Measurements from ENCODE around the gene ARHGAP22. TPM values are rescaled to one million over a fixed set of nuclear protein-coding genes. Genes with fewer than 3 reads are reported as not detected.

ARHGAP22 gene
- total RNA-seq, 2 donors from 2014 or later = 1.8 to 5.7 TPM

DNA sequence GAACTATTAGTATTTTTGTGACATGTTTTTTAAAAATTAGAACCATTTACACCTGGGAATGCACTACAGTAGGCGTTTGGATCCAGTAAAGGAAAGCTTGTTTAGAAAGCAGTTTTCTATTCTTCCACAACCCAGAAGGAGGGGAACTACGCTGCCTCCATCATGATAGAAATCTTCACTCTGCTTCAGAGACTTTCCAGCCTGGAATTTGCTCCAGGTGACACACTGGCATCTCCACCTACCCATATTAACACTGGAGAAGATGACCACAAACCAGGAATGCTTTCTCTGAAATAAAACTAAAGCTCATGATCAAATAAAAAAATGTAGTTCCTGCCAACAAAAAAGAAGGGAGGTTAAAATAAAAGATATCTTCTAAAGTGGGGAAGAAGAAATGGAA is 66.3 kb downstream of the ARHGAP22 start:
- Histone ChIP-seq H3K27me3 (no peaks in the 10 kb centered on the region), H3K9me3 (no peaks in the 10 kb centered on the region), H3K4me1 (no peaks in the 10 kb centered on the region), H3K4me3 (no peak overlapping the region), H3K36me3 (no peaks in the 10 kb centered on the region), H3K27ac (no peak overlapping the region)
- TF ChIP-seq, protein P1, sequence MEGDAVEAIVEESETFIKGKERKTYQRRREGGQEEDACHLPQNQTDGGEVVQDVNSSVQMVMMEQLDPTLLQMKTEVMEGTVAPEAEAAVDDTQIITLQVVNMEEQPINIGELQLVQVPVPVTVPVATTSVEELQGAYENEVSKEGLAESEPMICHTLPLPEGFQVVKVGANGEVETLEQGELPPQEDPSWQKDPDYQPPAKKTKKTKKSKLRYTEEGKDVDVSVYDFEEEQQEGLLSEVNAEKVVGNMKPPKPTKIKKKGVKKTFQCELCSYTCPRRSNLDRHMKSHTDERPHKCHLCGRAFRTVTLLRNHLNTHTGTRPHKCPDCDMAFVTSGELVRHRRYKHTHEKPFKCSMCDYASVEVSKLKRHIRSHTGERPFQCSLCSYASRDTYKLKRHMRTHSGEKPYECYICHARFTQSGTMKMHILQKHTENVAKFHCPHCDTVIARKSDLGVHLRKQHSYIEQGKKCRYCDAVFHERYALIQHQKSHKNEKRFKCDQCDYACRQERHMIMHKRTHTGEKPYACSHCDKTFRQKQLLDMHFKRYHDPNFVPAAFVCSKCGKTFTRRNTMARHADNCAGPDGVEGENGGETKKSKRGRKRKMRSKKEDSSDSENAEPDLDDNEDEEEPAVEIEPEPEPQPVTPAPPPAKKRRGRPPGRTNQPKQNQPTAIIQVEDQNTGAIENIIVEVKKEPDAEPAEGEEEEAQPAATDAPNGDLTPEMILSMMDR (IDR thresholded peaks at IDR 0.05) = no peak
- peak; percentile 5 for DNase-seq (ENCODE audit: low spot score)

DNA sequence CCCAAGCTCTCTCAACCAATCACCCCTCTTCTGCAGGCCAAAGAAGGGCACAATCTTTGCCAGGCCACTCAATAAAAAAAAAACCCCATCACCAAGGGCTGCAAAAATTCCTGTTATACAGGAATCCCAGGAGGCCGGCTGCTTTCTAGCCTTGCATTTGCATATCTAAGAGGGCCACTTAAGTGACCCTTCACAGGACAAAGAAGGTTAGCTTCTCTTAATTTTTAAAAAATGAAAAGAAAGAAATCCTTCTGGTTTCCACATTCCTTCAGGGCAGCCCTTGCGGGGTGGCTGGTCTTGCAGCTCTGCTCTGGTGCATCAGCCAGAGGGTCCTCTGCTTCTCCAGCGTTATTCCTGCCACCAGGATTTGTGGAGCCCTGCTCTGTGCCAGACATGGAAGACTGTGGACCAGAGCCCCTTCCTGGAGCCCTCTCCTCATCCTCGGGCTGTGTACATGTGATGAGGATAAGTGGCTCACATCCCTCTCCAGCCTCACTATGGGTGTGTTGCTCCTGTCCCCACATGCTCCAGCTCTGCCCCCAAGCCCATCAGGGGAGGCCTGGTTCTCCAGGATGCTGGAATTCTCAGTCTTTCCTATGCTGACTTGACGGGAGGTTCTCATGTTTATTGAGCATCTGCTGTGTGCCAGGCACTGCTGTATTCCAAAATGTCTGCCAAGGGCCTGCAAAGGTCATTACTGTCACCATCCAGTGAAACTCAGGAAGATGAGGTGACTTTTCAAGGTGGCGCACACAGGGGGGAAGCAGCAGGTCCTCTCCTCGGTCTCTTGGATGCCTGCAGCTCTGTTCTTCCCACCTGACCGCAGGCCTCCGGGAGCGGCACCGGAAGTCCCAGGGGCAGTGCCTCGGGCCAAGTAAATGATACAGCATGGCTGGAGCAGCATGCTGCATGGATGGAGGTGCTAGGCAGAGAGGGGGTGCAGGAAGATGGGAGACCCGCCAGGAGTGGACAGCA is 67.7 kb downstream of the ARHGAP22 start:
- Histone ChIP-seq H3K4me1 (no peaks in the 10 kb centered on the region), H3K9me3 (no peaks in the 10 kb centered on the region), H3K4me3 (no peak overlapping the region), H3K27ac (no peak overlapping the region), H3K36me3 (no peaks in the 10 kb centered on the region), H3K27me3 (no peaks in the 10 kb centered on the region)
- TF ChIP-seq, protein P1 (IDR thresholded peaks at IDR 0.05) = no peak
- DNase-seq (ENCODE audit: low spot score) = peak; percentile 54

DNA sequence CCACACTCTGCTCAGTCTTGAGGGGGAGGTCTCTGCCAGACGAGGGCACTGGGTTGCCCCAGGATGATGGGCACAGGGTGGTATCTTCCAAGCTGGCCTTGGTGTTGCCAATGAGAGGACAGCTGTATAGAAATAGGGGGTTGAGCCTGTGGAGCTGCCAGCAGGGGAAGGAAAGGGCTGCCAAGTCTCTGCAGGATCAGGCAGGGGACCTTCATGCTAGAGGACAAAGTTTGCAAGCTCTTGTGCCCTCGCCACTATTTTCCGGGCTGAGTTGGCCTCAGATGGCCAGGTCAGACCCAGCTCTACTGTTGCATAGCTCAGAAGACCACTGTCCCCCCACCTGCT is 68.7 kb downstream of the ARHGAP22 start:
- TF ChIP-seq, protein P1 (IDR thresholded peaks at IDR 0.05) = no peak
- H3K4me3 ChIP-seq = no peak overlapping the region
- no peaks in the 10 kb centered on the region for H3K4me1 ChIP-seq
- DNase-seq (ENCODE audit: low spot score) = peak; percentile 40
- H3K27ac ChIP-seq = no peak overlapping the region
- no peaks in the 10 kb centered on the region for H3K27me3 ChIP-seq
- no peaks in the 10 kb centered on the region for H3K36me3 ChIP-seq
- no peaks in the 10 kb centered on the region for H3K9me3 ChIP-seq

DNA sequence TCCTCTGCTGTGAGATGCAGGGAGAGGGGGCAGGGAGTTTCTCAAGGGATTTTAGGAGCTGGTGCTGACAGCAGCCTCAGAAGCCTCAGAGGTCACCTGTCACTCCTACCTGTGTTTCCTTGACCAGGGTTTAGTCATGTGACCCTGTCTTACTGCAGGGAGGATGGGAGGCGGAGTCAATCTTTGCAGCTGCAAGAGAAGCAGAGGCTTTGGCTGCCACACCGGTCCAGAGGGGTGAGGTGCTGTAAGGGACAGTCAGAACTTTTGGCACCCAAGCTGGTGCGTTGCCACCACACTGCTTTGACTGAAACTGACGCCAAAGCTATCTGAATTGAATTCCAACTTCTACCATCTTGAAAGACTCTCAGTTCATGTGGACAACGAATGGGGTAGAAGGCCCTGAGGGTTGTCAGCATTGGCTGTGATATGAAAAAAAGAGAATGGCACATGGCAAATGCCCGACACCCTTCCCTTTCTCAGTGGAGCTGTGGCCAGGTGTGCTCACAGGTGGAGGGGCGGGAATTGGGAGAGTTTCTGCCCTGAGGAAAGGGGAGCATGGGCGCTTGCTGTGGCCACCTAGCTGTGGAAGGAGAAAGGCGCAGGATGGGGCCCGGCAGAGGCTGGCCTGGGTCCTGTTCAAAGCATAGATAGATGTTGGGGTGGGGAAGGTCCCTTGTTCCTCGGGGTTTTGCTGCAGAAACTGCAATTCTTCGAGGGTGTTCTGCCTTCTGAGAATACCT is 69.3 kb downstream of the ARHGAP22 start:
- TF ChIP-seq, protein P1 (IDR thresholded peaks at IDR 0.05) = no peak
- DNase-seq (ENCODE audit: low spot score) = peak; percentile 40
- Histone ChIP-seq H3K27ac (no peak overlapping the region), H3K27me3 (no peaks in the 10 kb centered on the region), H3K36me3 (no peaks in the 10 kb centered on the region), H3K4me1 (no peaks in the 10 kb centered on the region), H3K9me3 (no peaks in the 10 kb centered on the region), H3K4me3 (no peak overlapping the region)

DNA sequence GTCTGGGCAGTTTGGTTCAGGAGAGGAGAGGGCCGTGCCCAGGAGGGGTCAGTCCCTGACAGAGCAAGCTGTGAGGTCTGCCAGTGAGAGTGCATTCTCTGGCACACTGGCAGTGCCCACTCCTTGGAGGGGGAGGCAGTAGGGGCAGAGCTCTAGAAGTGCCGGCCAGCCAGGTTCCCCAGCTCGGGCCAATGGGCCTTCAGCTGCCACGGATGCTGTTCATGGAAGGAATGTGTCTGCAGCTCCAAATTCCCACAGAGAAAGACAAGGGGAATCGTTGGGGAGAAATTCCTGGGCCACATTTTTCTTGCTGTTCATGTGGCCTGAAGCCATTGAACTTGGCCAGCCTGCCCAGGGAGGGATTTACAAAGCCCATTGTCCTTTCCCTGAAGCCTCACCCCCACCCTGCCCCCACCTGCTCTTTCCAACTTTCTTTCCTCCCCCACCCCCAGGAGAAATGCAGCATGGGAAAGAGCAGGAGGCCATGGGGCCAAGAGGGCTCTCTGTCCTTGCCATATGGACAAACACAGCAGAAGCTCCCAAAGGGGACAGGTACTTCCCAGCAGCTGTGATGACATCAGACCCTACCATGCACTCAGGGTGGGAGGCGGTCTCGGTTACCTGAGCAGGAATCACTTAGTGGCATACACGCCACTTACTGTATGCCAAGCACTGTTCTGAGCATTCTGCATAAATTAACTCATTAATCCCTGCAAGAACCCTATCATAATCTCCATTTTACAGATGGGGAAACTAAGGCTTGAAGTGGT is 70.7 kb downstream of the ARHGAP22 start:
- TF ChIP-seq, protein P1 (IDR thresholded peaks at IDR 0.05) = no peak
- no peak overlapping the region for H3K4me3 ChIP-seq
- no peak for DNase-seq (ENCODE audit: low spot score)
- H3K36me3 ChIP-seq = no peaks in the 10 kb centered on the region
- H3K4me1 ChIP-seq = no peaks in the 10 kb centered on the region
- no peak overlapping the region for H3K27ac ChIP-seq
- H3K27me3 ChIP-seq = no peaks in the 10 kb centered on the region
- H3K9me3 ChIP-seq = no peaks in the 10 kb centered on the region

All from right atrium auricular region (tissue), 2 donors.